Activated naive CD4-positive, alpha-beta T cell (primary cell): ENCODE data around the gene PLIN4.
"Not testable (repeated sequence)": the region's sequence is repeated elsewhere in the genome, so short reads cannot be mapped to it uniquely, and the experiment has no call there.

Experiments used
- DNase-seq, 4 experiments: peaks; one replicate each; lab custom pipeline; 2025; lab: John Stamatoyannopoulos, UW

Gene PLIN4

GRCh38 chr19:4518345-4519171 is at the start of gene PLIN4:
PLIN4 (minus strand) TSS chr19:4518486; CDS start chr19:4518272, 214 bp downstream.
- DNase-seq: no peak

GRCh38 chr19:4567584-4568071 is 49.3 kb upstream of the PLIN4 start:
- peak; percentile 19 to 47 (median 44) for DNase-seq

GRCh38 chr19:4566402-4567051 is 48.2 kb upstream of the PLIN4 start:
- no peak for DNase-seq

GRCh38 chr19:4563562-4563961 is 45.3 kb upstream of the PLIN4 start:
- not testable (repeated sequence) for DNase-seq

GRCh38 chr19:4562085-4562484 is 43.8 kb upstream of the PLIN4 start:
- not testable (repeated sequence) for DNase-seq

- DNase-seq: no peak
These were observed 41.3 kb upstream of the PLIN4 start, which contains the start of gene SEMA6B for GRCh38 chr19:4559569-4559968. SEMA6B (minus strand) TSS chr19:4559684; CDS start chr19:4558457, 1,227 bp downstream.

- peak in 2 of 4 experiments; percentile 12 to 23 for DNase-seq
These were observed 40.0 kb upstream of the PLIN4 start for GRCh38 chr19:4557971-4558941.

- peak in 1 of 4 experiments; percentile 15 for DNase-seq
These were observed 39.1 kb upstream of the PLIN4 start for GRCh38 chr19:4557144-4557970.

- no peak for DNase-seq
These were observed 38.4 kb upstream of the PLIN4 start for GRCh38 chr19:4556597-4557127.

- DNase-seq: no peak
These were observed 37.6 kb upstream of the PLIN4 start for GRCh38 chr19:4555657-4556561.

GRCh38 chr19:4554717-4555116 is 36.4 kb upstream of the PLIN4 start:
- no peak for DNase-seq

- no peak for DNase-seq
These were observed 35.5 kb upstream of the PLIN4 start for GRCh38 chr19:4553775-4554174.

- no peak for DNase-seq
These were observed 34.9 kb upstream of the PLIN4 start for GRCh38 chr19:4553092-4553695.

- no peak for DNase-seq
These were observed 34.2 kb upstream of the PLIN4 start for GRCh38 chr19:4552525-4552819.

- DNase-seq: no peak
These were observed 32.3 kb upstream of the PLIN4 start for GRCh38 chr19:4550479-4551050.

- no peak for DNase-seq
These were observed 31.7 kb upstream of the PLIN4 start for GRCh38 chr19:4550018-4550417.

- no peak for DNase-seq
These were observed 29.9 kb upstream of the PLIN4 start for GRCh38 chr19:4548238-4548584.

- DNase-seq: no peak
These were observed 29.3 kb upstream of the PLIN4 start for GRCh38 chr19:4547303-4548237.
